Spleen (tissue), 11 donors: ENCODE results near the gene ACP3. TPM values are rescaled to one million over a fixed set of nuclear protein-coding genes. Genes with fewer than 3 reads are reported as not detected.

ENCODE experiments used
- DNase-seq: peaks from one replicate; pipeline ENCODE4 v3.0.0-alpha.2; 2020
- H3K27ac ChIP-seq, 8 donors: fragments of 200-600 bp; sonication (generic) in 7 of 8; 1 replicate in 4 of 8; 2 replicates in 4 of 8; pipeline versions ENCODE4 v1.5.0 to v1.8.0; 2016 to 2021; ENCODE audit warnings: inconsistent platforms in 4 of 8, mild to moderate bottlenecking in 4 of 8, moderate library complexity in 1 of 8
- H3K27me3 ChIP-seq, 7 donors: fragments of 200-600 bp; sonication (generic) in 6 of 7; replicated peaks in 1 of 7; 1 replicate in 4 of 7; 2 replicates in 3 of 7; pipeline versions ENCODE4 v1.5.0 to v1.8.0; 2016 to 2021; ENCODE audit warnings: inconsistent platforms in 3 of 7, mild to moderate bottlenecking in 1 of 7
- H3K36me3 ChIP-seq, 6 donors: fragments of 200-600 bp; sonication (generic) in 5 of 6; 1 replicate in 4 of 6; 2 replicates in 2 of 6; pipeline versions ENCODE4 v1.5.0 to v1.8.0; 2016 to 2021; ENCODE audit warnings: inconsistent platforms in 2 of 6
- H3K4me1 ChIP-seq, 6 donors: fragments of 200-600 bp; sonication (generic) in 5 of 6; 1 replicate in 3 of 6; 2 replicates in 3 of 6; pipeline versions ENCODE4 v1.5.0 to v1.8.0; 2016 to 2021; ENCODE audit warnings: inconsistent platforms in 3 of 6
- H3K4me3 ChIP-seq, 8 donors: fragments of 200-600 bp; sonication (generic) in 7 of 8; 1 replicate in 4 of 8; 2 replicates in 4 of 8; pipeline versions ENCODE4 v1.5.0 to v1.8.0; 2016 to 2021; ENCODE audit warnings: inconsistent platforms in 4 of 8, mild to moderate bottlenecking in 4 of 8, moderate library complexity in 2 of 8
- H3K9me3 ChIP-seq, 8 donors: fragments of 200-600 bp; sonication (generic) in 7 of 8; 1 replicate in 4 of 8; 2 replicates in 4 of 8; pipeline versions ENCODE4 v1.5.0 to v1.8.0; 2016 to 2021; ENCODE audit warnings: inconsistent platforms in 4 of 8
- CTCF ChIP-seq, 11 experiments: fragments of 200-600 bp in 7 of 11; fragments of 450-650 bp in 4 of 11; sonication (generic) in 4 of 11; IDR thresholded peaks in 8 of 11; conservative IDR thresholded peaks in 3 of 11; 1 replicate in 7 of 11; 2 replicates in 4 of 11; pipeline versions ENCODE4 v1.4.0 to v1.8.0; 2016 to 2021; ENCODE audit warnings: antibody characterized with exemption in 11 of 11, inconsistent platforms in 4 of 11, mild to moderate bottlenecking in 1 of 11
- POLR2A ChIP-seq, 3 donors: fragments of 450-650 bp; IDR thresholded peaks; one replicate each; pipeline ENCODE4 v1.5.1; 2017; ENCODE audit warnings: antibody characterized with exemption in 3 of 3, mild to moderate bottlenecking in 1 of 3
- POLR2AphosphoS5 ChIP-seq, 3 donors: sonication (generic); formaldehyde crosslinking; IDR thresholded peaks; one replicate each; pipeline ENCODE4 v1.5.1; 2017; ENCODE audit warnings: antibody characterized with exemption in 3 of 3
- WGBS, 5 donors: extraction: QIAGEN DNeasy Blood & Tissue Kit in 3 of 5; methylation state at CpG; one replicate each; pipeline versions ENCODE4 v1.1.5 to v1.1.7; 2013 to 2018; 5-methylcytosine and 5-hydroxymethylcytosine counted together
- intact Hi-C: fragments of 100-400 bp; cut with DNase I; formaldehyde crosslinking; loops from one replicate; pipeline ENCODE4 v1.15.0; 2023; ENCODE audit warnings: low total_unique reads
- polyA plus RNA-seq, 3 donors: library from polyadenylated mRNA; stranded (reverse); fragments of 200-250 nt; gene quantifications; one replicate each; pipeline ENCODE4 v1.2.1, GENCODE V29; 2013
- total RNA-seq, 7 donors: library from RNA; depleted of rRNA in 3 of 7; stranded (reverse); fragments of >200 nt in 3 of 7; fragmentation: NEBNext Ultra II Directional in 4 of 7; extraction: Animal tissue kit (Norgen Biotek cat#: 25700) in 4 of 7; gene quantifications; one replicate each; pipeline versions ENCODE4 v1.1.0 to v1.2.1, GENCODE V29; 2016 to 2021
- donor health status: healthy with polysubstance abuse.
- donor health status: DM: no; HTN: no; CAD: no; lungs with moderate emphysema.
- donor health status: DM: no; HTN: no; CAD: no.
- donor health status: Bipolar disorder and iron deficiency.
- donor health status: healthy.
- donor health status: DM: no; HTN: no; CAD: no.
- donor health status: DM: yes; HTN: yes; CAD: no.

Gene ACP3
- total and polyA plus RNA-seq, 10 donors: 0.09 to 16.3 (median 5.4) TPM

- DNase-seq: no peak
- intact Hi-C loops: no loop called here
- Histone ChIP-seq H3K27me3 (no peaks in the 10 kb centered on the region), H3K9me3 (no peaks in the 10 kb centered on the region), H3K4me1 (peaks cover 0 to 5% (median 0%) of the 10 kb centered on the region in 6 donors), H3K27ac (no peak overlapping the region), H3K4me3 (no peak overlapping the region), H3K36me3 (no peaks in the 10 kb centered on the region)
- TF ChIP-seq POLR2A (IDR thresholded peaks at IDR 0.05): no peak
- TF ChIP-seq POLR2AphosphoS5 (IDR thresholded peaks at IDR 0.05): no peak
- TF ChIP-seq CTCF (IDR thresholded peaks at IDR 0.05 in 8 of 11, conservative IDR thresholded peaks at IDR 0.05 in 3 of 11): no peak
- 85 to 96% (median 88%) methylated on average over 2 of the region's 2 CpGs for WGBS, 5 donors
These were observed 5.4 kb upstream of the ACP3 start for GRCh38 chr3:132311841-132312240.

- DNase-seq: no peak
- intact Hi-C loops: no loop called here
- no peaks in the 10 kb centered on the region for H3K36me3 ChIP-seq
- peaks cover 0 to 3% (median 0%) of the 10 kb centered on the region in 7 donors for H3K27me3 ChIP-seq
- H3K27ac ChIP-seq: no peak overlapping the region
- no peak overlapping the region for H3K4me3 ChIP-seq
- H3K9me3 ChIP-seq: no peaks in the 10 kb centered on the region
- H3K4me1 ChIP-seq: peaks cover 0 to 28% (median 0%) of the 10 kb centered on the region in 6 donors
- 93 to 100% (median 95%) methylated on average over 1 of the region's 1 CpG for WGBS, 5 donors
- no peak for TF ChIP-seq POLR2A (IDR thresholded peaks at IDR 0.05)
- no peak for TF ChIP-seq CTCF (IDR thresholded peaks at IDR 0.05 in 8 of 11, conservative IDR thresholded peaks at IDR 0.05 in 3 of 11)
- TF ChIP-seq POLR2AphosphoS5 (IDR thresholded peaks at IDR 0.05): no peak
These were observed 1.4 kb upstream of the ACP3 start for GRCh38 chr3:132315851-132316250.

GRCh38 chr3:132318451-132318850, 1.2 kb downstream of the ACP3 start:
- H3K4me3 ChIP-seq: peak overlapping the region in 1 of 8 donors; percentile 3
- DNase-seq: no peak
- peaks cover 0 to 6% (median 0%) of the 10 kb centered on the region in 7 donors for H3K27me3 ChIP-seq
- TF ChIP-seq POLR2A (IDR thresholded peaks at IDR 0.05) (no peak), POLR2AphosphoS5 (IDR thresholded peaks at IDR 0.05) (no peak), CTCF (IDR thresholded peaks at IDR 0.05 in 8 of 11, conservative IDR thresholded peaks at IDR 0.05 in 3 of 11) (no peak)
- peak overlapping the region in 2 of 8 donors; percentile 82 for H3K27ac ChIP-seq
- WGBS, 5 donors: 49 to 73% (median 53%) methylated on average over 1 of the region's 1 CpG
- intact Hi-C loops: no loop called here
- no peaks in the 10 kb centered on the region for H3K9me3 ChIP-seq
- H3K36me3 ChIP-seq: no peaks in the 10 kb centered on the region
- H3K4me1 ChIP-seq: peaks cover 0 to 28% (median 0%) of the 10 kb centered on the region in 6 donors

- intact Hi-C loops: no loop called here
- TF ChIP-seq POLR2A (IDR thresholded peaks at IDR 0.05): no peak
- TF ChIP-seq CTCF (IDR thresholded peaks at IDR 0.05 in 8 of 11, conservative IDR thresholded peaks at IDR 0.05 in 3 of 11): no peak
- TF ChIP-seq POLR2AphosphoS5 (IDR thresholded peaks at IDR 0.05): no peak
- 76 to 93% (median 86%) methylated on average over 3 of the region's 3 CpGs for WGBS, 5 donors
- Histone ChIP-seq H3K36me3 (no peaks in the 10 kb centered on the region), H3K4me3 (no peak overlapping the region), H3K9me3 (no peaks in the 10 kb centered on the region), H3K27ac (no peak overlapping the region), H3K27me3 (peaks cover 0 to 6% (median 0%) of the 10 kb centered on the region in 7 donors), H3K4me1 (peaks cover 0 to 28% (median 0%) of the 10 kb centered on the region in 6 donors)
- DNase-seq: no peak
These were observed 4.1 kb downstream of the ACP3 start for GRCh38 chr3:132321304-132321703.
